Activated B cell treated with CpG ODN at 0.5 μM for 24 hours (primary cell): ENCODE results near the gene AQP9. TPM values are rescaled to one million over a fixed set of nuclear protein-coding genes. Genes with fewer than 3 reads are reported as not detected.
"Not testable (repeated sequence)": the region's sequence is repeated elsewhere in the genome, so short reads cannot be mapped to it uniquely, and the experiment has no call there.

Experiments
- ATAC-seq: fragments of 200-7000 bp; cut with Tn5 transposase; one replicate; pipeline ENCODE4 v1.10.0; 2021; ENCODE audit warnings: low read depth, mild to moderate bottlenecking, moderate library complexity
- CTCF ChIA-PET: fragments of 350-600 bp; sonication (Branson Sonifier 250); formaldehyde crosslinking; loops from one replicate; lab custom pipeline; 2021; ENCODE audit warnings: antibody characterized with exemption; lab: Charles Lee
- POLR2A ChIA-PET: fragments of 350-600 bp; sonication (Branson Sonifier 250); formaldehyde crosslinking; loops from one replicate; lab custom pipeline; 2021; ENCODE audit warnings: antibody characterized with exemption; lab: Charles Lee
- DNase-seq: peaks from one replicate; pipeline ENCODE4 v3.0.0; 2022
- H3K27ac Mint-ChIP-seq: one replicate; pipeline ENCODE4 v1.8.0; 2020; ENCODE audit warnings: mixed read lengths
- H3K27me3 Mint-ChIP-seq: one replicate; pipeline ENCODE4 v1.8.0; 2021; ENCODE audit warnings: mixed read lengths
- H3K36me3 Mint-ChIP-seq: one replicate; pipeline ENCODE4 v1.8.0; 2021; ENCODE audit warnings: low read depth, mixed read lengths
- H3K4me1 Mint-ChIP-seq: one replicate; pipeline ENCODE4 v1.8.0; 2021; ENCODE audit warnings: mixed read lengths
- H3K4me3 Mint-ChIP-seq: one replicate; pipeline ENCODE4 v1.8.0; 2020; ENCODE audit warnings: mild to moderate bottlenecking, mixed read lengths
- H3K9me3 Mint-ChIP-seq: one replicate; pipeline ENCODE4 v1.8.0; 2020; ENCODE audit warnings: mixed read lengths
- intact Hi-C: fragments of 100-400 bp; cut with micrococcal nuclease; formaldehyde crosslinking; loops from one replicate; pipeline ENCODE4 v1.15.1; 2024
- total RNA-seq: library from RNA; stranded (reverse); gene quantifications from 2 replicates; pipeline ENCODE4 v1.2.3, GENCODE V29; 2022
- TF ChIP-seq, protein P1 (sequence below): fragments of 200-600 bp; IDR thresholded peaks from one replicate; pipeline ENCODE4 v1.8.0; 2022; ENCODE audit warnings: antibody characterized with exemption, mild to moderate bottlenecking

The AQP9 gene
- total RNA-seq, 1 donor from 2014 or later: not detected

DNA sequence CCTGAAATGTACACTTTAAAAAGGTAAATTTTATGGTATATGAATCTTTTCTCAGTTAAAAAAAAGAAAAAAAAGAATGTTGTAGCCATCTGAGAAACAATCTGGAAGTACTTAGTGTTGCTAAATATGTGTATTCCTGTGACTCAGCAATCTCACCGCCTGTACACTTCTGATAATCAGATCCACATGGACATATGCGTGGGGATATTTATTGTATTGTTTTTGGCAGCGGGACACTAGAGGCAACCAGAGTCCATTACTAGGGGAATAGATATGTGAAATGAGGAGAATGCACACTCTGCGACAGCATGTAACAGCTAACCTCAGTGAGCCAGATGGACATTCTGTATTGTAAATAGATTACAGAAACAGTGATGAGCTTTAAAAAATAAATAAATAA, 65.4 kb downstream of the AQP9 start:
- no peak for DNase-seq
- no peaks in the 10 kb centered on the region for H3K9me3 Mint-ChIP-seq
- no peaks in the 10 kb centered on the region for H3K27me3 Mint-ChIP-seq
- H3K4me3 Mint-ChIP-seq: no peak overlapping the region
- CTCF ChIA-PET: no interaction called here
- H3K36me3 Mint-ChIP-seq: no peaks in the 10 kb centered on the region
- no peaks in the 10 kb centered on the region for H3K4me1 Mint-ChIP-seq
- intact Hi-C loops: no loop called here
- POLR2A ChIA-PET: no interaction called here
- ATAC-seq: no peak
- TF ChIP-seq, protein P1, sequence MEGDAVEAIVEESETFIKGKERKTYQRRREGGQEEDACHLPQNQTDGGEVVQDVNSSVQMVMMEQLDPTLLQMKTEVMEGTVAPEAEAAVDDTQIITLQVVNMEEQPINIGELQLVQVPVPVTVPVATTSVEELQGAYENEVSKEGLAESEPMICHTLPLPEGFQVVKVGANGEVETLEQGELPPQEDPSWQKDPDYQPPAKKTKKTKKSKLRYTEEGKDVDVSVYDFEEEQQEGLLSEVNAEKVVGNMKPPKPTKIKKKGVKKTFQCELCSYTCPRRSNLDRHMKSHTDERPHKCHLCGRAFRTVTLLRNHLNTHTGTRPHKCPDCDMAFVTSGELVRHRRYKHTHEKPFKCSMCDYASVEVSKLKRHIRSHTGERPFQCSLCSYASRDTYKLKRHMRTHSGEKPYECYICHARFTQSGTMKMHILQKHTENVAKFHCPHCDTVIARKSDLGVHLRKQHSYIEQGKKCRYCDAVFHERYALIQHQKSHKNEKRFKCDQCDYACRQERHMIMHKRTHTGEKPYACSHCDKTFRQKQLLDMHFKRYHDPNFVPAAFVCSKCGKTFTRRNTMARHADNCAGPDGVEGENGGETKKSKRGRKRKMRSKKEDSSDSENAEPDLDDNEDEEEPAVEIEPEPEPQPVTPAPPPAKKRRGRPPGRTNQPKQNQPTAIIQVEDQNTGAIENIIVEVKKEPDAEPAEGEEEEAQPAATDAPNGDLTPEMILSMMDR: no peak
- no peak overlapping the region for H3K27ac Mint-ChIP-seq

DNA sequence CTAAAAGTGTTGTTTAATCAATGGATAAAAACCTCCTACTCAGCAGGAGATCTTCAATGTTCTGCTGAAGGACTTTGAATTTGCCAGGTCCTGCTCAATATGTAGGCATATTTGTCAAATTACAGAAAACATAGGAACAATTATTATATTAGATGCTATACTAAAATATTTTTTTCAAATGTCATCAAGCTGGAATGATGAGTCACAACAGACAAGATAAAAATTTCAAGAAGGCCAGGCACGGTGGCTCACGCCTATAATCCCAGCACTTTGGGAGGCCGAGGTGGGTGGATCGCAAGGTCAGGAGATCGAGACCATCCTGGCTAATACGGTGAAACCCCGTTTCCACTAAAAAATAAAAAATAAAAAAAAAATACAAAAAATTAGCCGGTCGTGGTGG, 68.0 kb downstream of the AQP9 start:
- TF ChIP-seq, protein P1: no peak
- ATAC-seq (no peak), DNase-seq (no peak)
- Mint-ChIP-seq H3K4me1 (no peaks in the 10 kb centered on the region), H3K9me3 (no peaks in the 10 kb centered on the region), H3K4me3 (no peak overlapping the region), H3K27me3 (peaks cover 2% of the 10 kb centered on the region), H3K27ac (no peak overlapping the region), H3K36me3 (no peaks in the 10 kb centered on the region)
- CTCF ChIA-PET: no interaction called here
- intact Hi-C loops: no loop called here
- POLR2A ChIA-PET: no interaction called here

DNA sequence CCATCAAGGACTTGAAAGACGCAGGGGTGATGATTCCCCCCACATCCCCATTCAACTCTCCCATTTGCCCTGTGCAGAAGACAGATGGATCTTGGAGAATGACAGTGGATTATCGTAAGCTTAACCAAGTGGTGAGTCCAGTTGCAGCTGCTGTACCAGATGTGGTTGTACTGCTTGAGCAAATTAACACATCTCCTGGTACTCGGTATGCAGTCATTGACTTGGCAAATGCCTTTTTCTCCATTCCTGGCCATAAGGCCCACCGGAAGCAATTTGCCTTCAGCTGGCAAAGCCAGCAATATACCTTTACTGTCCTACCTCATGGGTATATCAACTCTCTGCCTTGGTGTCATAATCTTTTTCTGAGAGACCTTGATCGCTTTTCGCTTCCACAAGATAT, 70.0 kb downstream of the AQP9 start:
- H3K36me3 Mint-ChIP-seq, POLR2A ChIA-PET, H3K27ac Mint-ChIP-seq, ATAC-seq, H3K4me3 Mint-ChIP-seq, H3K9me3 Mint-ChIP-seq, H3K4me1 Mint-ChIP-seq, intact Hi-C loops, DNase-seq, H3K27me3 Mint-ChIP-seq, CTCF ChIA-PET: not testable (repeated sequence)

DNA sequence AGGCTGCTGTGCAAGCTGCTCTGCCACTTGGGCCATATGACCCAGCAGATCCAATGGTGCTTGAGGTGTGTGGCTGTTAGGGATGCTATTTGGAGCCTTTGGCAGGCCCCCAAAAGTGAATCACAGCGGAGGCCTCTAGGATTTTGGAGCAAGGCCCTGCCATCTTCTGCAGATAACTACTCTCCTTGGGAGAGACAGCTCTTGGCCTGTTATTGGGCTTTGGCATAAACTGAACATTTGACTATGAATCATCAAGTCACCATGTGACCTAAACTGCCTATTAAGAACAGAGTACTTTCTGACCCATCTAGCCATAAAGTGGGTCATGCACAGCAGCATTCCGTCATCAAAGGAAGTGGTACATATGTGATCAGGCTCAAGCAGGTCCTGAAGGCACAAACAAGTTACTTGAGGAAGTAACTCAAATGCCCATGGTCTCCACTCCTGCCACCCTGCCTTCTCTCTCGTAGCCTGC, 70.9 kb downstream of the AQP9 start:
- H3K27me3 Mint-ChIP-seq, POLR2A ChIA-PET, H3K27ac Mint-ChIP-seq, H3K9me3 Mint-ChIP-seq, intact Hi-C loops, H3K4me1 Mint-ChIP-seq, ATAC-seq, DNase-seq, H3K4me3 Mint-ChIP-seq, CTCF ChIA-PET, H3K36me3 Mint-ChIP-seq: not testable (repeated sequence)

DNA sequence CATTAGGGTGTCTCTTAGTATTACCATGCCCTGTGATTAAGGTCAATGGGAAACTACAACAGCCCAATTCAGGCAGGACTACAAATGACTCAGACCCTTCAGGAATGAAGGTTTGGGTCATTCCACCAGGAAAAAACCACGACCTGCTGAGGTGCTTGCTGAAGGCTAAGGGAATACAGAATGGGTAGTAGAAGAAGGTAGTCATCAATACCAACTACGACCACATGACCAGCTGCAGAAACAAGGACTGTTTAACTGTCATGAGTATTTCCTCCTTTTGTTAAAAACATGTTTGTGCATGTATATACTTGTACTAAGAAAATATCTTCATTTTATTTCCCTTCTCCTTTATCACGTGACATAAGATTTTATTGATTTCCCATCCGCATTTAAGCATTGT, 71.8 kb downstream of the AQP9 start:
- H3K27ac Mint-ChIP-seq, POLR2A ChIA-PET, CTCF ChIA-PET, H3K4me1 Mint-ChIP-seq, DNase-seq, intact Hi-C loops, H3K4me3 Mint-ChIP-seq, H3K36me3 Mint-ChIP-seq, ATAC-seq, H3K9me3 Mint-ChIP-seq, H3K27me3 Mint-ChIP-seq: not testable (repeated sequence)

DNA sequence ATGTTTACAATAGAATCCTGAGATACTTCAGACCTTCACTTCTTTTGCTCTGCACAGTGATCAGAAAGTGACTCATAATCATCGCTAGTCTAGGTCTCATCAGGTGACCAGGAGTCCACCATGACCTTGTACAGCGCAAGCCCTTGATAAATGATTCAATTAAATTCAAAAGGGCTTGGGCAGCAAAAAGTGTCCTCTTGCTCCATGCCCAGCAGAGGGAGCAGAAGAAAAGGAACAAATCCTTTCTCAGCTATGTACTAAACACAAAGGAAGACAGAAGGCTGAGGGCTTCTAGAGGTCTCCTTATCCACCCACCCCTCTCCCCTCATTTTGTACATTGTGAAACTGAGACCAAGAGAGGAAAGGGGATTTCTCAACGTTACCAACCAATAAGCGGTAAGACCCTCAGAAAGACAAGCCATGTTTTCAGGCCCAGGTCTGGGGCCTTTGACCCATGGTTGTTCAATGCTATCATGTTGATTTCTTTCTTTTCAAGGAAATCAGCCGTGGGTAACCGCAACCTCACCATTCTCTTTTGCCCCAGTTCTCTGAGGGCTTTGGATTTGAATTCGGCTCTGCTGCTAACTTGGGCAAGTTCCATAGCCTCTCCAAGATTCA, 74.8 kb downstream of the AQP9 start:
- no peaks in the 10 kb centered on the region for H3K36me3 Mint-ChIP-seq
- POLR2A ChIA-PET: no interaction called here
- no peak overlapping the region for H3K27ac Mint-ChIP-seq
- ATAC-seq: no peak
- H3K9me3 Mint-ChIP-seq: no peaks in the 10 kb centered on the region
- TF ChIP-seq, protein P1: no peak
- H3K27me3 Mint-ChIP-seq: peaks cover 5% of the 10 kb centered on the region
- no peaks in the 10 kb centered on the region for H3K4me1 Mint-ChIP-seq
- intact Hi-C loops: no loop called here
- H3K4me3 Mint-ChIP-seq: no peak overlapping the region
- no peak for DNase-seq
- CTCF ChIA-PET: no interaction called here
